ENCODE results near the gene SNX10. TPM values are rescaled to one million over a fixed set of nuclear protein-coding genes. Genes with fewer than 3 reads are reported as not detected.

SNX10 gene
- total RNA-seq, 3 donors from 2014 or later = 13.4 to 24.6 (median 18.1) TPM

DNA sequence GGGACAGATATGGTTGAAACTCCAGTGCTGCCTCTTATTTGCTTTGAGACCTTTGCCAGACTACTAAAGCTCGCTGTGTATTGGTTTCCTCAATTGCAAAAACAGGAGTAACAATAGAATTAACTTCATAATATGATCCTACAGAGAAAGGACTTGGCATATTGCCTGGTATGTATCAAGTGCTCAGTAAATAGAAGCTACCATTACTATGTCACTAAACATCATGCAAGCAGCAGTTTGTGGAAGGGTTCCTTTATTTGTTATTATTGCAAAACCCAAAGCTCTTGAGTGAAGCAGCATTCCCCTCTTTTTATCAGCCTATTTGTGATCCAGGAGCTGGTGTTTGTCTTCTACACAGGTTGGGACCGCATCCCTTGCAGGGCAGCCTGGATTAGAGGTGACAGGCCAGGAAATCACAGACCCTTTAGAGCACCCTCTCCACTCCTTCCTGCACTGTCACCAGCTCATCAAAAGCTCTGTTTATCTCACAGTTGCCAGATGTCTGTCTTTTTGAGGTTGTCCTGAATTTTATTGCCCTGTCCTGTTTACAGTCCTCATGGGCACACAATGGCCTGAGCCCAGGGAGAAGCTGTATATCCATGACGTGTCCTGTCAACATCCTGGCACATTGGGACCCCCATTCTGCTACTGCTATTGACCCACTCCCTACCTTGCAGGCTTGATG is 121.5 kb downstream of the SNX10 start:
- intact Hi-C loops (cut with DNase I; ENCODE audit: low total_unique reads) = no loop called here
- no peaks in the 10 kb centered on the region for H3K4me1 ChIP-seq
- no peak overlapping the region for H3K4me3 ChIP-seq
- DNase-seq (ENCODE audit: low spot score in 2 of 2) = no peak
- H3K27me3 ChIP-seq = no peaks in the 10 kb centered on the region
- no peak overlapping the region for H3K27ac ChIP-seq
- no peaks in the 10 kb centered on the region for H3K36me3 ChIP-seq
- TF ChIP-seq POLR2A (IDR thresholded peaks at IDR 0.05) (no peak), POLR2AphosphoS5 (IDR thresholded peaks at IDR 0.05) (no peak)
- TF ChIP-seq, protein P1, sequence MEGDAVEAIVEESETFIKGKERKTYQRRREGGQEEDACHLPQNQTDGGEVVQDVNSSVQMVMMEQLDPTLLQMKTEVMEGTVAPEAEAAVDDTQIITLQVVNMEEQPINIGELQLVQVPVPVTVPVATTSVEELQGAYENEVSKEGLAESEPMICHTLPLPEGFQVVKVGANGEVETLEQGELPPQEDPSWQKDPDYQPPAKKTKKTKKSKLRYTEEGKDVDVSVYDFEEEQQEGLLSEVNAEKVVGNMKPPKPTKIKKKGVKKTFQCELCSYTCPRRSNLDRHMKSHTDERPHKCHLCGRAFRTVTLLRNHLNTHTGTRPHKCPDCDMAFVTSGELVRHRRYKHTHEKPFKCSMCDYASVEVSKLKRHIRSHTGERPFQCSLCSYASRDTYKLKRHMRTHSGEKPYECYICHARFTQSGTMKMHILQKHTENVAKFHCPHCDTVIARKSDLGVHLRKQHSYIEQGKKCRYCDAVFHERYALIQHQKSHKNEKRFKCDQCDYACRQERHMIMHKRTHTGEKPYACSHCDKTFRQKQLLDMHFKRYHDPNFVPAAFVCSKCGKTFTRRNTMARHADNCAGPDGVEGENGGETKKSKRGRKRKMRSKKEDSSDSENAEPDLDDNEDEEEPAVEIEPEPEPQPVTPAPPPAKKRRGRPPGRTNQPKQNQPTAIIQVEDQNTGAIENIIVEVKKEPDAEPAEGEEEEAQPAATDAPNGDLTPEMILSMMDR (IDR thresholded peaks at IDR 0.05) = no peak
- H3K9me3 ChIP-seq = no peaks in the 10 kb centered on the region

DNA sequence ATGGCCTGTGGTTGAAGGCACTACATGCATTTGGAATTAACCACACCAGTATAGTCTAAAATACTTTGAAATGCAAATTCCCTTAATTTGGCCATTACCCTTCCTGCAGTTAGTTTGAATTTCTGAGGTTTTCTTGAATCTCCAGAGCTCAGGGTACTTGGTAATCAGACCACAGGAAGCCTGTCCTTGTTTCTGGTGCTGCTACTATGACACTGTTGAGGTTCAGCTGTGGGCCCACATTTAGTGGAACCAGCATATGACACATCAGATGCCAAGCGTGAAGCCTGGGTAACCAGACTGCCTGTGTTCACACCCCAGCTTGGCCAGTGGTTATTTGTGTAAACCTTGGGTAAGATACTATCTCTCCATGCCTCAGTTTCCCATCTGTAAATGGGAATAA is 124.3 kb downstream of the SNX10 start:
- intact Hi-C loops (cut with DNase I; ENCODE audit: low total_unique reads) = no loop called here
- TF ChIP-seq, protein P1 (IDR thresholded peaks at IDR 0.05) = no peak
- TF ChIP-seq POLR2A (IDR thresholded peaks at IDR 0.05) = no peak
- no peak for TF ChIP-seq POLR2AphosphoS5 (IDR thresholded peaks at IDR 0.05)
- no peak overlapping the region for H3K27ac ChIP-seq

DNA sequence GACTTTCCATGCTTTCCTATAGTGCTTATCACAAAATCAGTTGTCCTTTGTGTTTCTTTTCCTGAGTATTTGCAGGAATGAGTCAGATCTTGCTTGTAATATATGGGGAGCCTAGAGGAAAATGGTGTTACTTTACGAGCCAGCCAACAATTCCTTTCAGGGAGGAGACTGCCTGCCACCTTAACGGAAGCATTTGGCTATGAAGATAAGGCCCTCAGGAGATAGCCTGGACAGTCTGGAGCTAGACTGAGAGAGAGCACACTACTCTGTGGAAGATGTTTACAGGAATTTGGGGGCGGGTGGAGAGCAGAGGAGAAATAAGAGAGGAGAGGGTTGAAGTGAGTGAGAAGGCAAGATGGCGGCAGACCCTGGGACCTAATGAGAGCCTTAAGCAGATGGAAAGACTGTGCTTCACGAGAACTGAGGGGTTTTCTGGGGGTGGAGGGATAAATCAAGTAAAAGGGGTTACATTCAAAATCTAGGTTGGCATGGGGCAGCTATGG is 126.3 kb downstream of the SNX10 start:
- no peaks in the 10 kb centered on the region for H3K36me3 ChIP-seq
- DNase-seq (ENCODE audit: low spot score in 2 of 2) = no peak
- no peaks in the 10 kb centered on the region for H3K4me1 ChIP-seq
- intact Hi-C loops (cut with DNase I; ENCODE audit: low total_unique reads) = no loop called here
- no peak overlapping the region for H3K27ac ChIP-seq
- H3K4me3 ChIP-seq = no peak overlapping the region
- TF ChIP-seq POLR2A (IDR thresholded peaks at IDR 0.05) (no peak), POLR2AphosphoS5 (IDR thresholded peaks at IDR 0.05) (no peak)
- no peaks in the 10 kb centered on the region for H3K9me3 ChIP-seq
- no peaks in the 10 kb centered on the region for H3K27me3 ChIP-seq

More for the DNA sequence above, 124.3 kb downstream of the SNX10 start:
- Histone ChIP-seq H3K4me1 (no peaks in the 10 kb centered on the region), H3K36me3 (no peaks in the 10 kb centered on the region), H3K27me3 (no peaks in the 10 kb centered on the region), H3K9me3 (no peaks in the 10 kb centered on the region), H3K4me3 (no peak overlapping the region)
- DNase-seq (ENCODE audit: low spot score in 2 of 2) = no peak

- no peaks in the 10 kb centered on the region for H3K9me3 ChIP-seq
- H3K27me3 ChIP-seq = no peaks in the 10 kb centered on the region
- DNase-seq (ENCODE audit: low spot score in 2 of 2) = no peak
- no peaks in the 10 kb centered on the region for H3K36me3 ChIP-seq
- TF ChIP-seq POLR2AphosphoS5 (IDR thresholded peaks at IDR 0.05) = no peak
- no peak for TF ChIP-seq POLR2A (IDR thresholded peaks at IDR 0.05)
- TF ChIP-seq, protein P1 (IDR thresholded peaks at IDR 0.05) = no peak
- intact Hi-C loops (cut with DNase I; ENCODE audit: low total_unique reads) = no loop called here
- no peaks in the 10 kb centered on the region for H3K4me1 ChIP-seq
- no peak overlapping the region for H3K4me3 ChIP-seq
- H3K27ac ChIP-seq = no peak overlapping the region
Observed at GRCh38 chr7:26419198-26419597, 127.5 kb downstream of the SNX10 start.

DNA sequence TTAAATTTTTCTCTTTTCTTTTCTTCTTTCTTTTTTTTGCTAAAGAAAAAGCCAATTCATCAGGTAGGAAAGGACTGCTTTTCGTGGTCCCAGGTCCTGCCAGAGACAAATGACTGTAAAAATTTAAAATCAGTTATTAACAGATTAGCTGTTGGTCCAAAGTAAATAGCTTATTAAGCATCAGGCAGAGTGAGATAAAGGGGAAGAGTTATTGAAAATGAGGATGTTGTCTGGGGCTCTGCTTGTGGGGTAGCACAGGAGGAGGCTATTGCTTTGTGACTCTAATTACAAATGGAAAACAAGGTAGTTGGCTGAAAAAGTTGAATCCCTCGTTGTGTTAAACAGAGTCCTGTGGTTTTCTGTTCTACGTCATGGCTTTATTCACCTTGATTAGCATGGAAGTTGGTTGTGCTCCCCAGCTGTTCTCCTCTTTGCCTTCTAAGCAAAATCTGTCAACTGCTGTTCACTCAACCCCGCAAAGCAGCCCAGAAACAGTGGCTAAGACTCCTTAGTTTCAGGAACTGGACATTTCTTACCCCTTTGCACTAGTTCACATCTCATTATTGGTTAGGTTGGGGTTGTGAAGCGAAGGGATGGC is 128.9 kb downstream of the SNX10 start:
- no peak overlapping the region for H3K4me3 ChIP-seq
- intact Hi-C loops (cut with DNase I; ENCODE audit: low total_unique reads) = no loop called here
- no peaks in the 10 kb centered on the region for H3K27me3 ChIP-seq
- no peak for DNase-seq (ENCODE audit: low spot score in 2 of 2)
- no peaks in the 10 kb centered on the region for H3K4me1 ChIP-seq
- TF ChIP-seq, protein P1 (IDR thresholded peaks at IDR 0.05) = no peak
- TF ChIP-seq POLR2A (IDR thresholded peaks at IDR 0.05) = no peak
- no peak for TF ChIP-seq POLR2AphosphoS5 (IDR thresholded peaks at IDR 0.05)
- no peaks in the 10 kb centered on the region for H3K9me3 ChIP-seq
- H3K36me3 ChIP-seq = no peaks in the 10 kb centered on the region
- no peak overlapping the region for H3K27ac ChIP-seq

Measured in breast epithelium (tissue), 4 donors.